SK-N-SH (cell line): ENCODE measurements around the gene C17orf100. TPM values are rescaled to one million over a fixed set of nuclear protein-coding genes. Genes with fewer than 3 reads are reported as not detected.
"Not testable (repeated sequence)": the region's sequence is repeated elsewhere in the genome, so short reads cannot be mapped to it uniquely, and the experiment has no call there.

Experiments used
- CTCF ChIA-PET: fragments of 300-600, 350-600 bp; formaldehyde crosslinking; extraction: SDS; loops from one replicate; lab custom pipeline; 2021; lab: Yijun Ruan, JAX
- POLR2A ChIA-PET: fragments of 350-600 bp; sonication (Branson Sonifier 250); formaldehyde crosslinking; extraction: SDS; loops from one replicate; lab custom pipeline; 2020; ENCODE audit warnings: antibody characterized with exemption, inconsistent platforms; lab: Yijun Ruan, JAX
- DNase-seq: peaks from one replicate; pipeline ENCODE4 v3.0.0; 2012
- H2AFZ ChIP-seq: fragments of 200-600 bp; sonication (generic); 2 replicates; pipeline ENCODE4 v1.8.1; 2016; ENCODE audit warnings: antibody characterized with exemption, mild to moderate bottlenecking, low read depth
- H3F3A ChIP-seq: fragments of 200-600 bp; sonication (generic); replicated peaks from 2 replicates; pipeline ENCODE3; 2016; ENCODE audit warnings: antibody characterized with exemption, mild to moderate bottlenecking; ENCODE audit not compliant: insufficient read depth
- H3K27ac ChIP-seq, 2 experiments: fragments of 200-500 bp in 1 of 2; fragments of 200-600 bp in 1 of 2; sonication (Bioruptor generic) in 1 of 2; sonication (generic), shearing (Covaris generic) in 1 of 2; 2 replicates each; pipeline versions ENCODE4 v1.5.1 to v1.6.1; 2014 to 2016; ENCODE audit warnings: low read depth in 2 of 2, inconsistent platforms in 1 of 2, low read length in 1 of 2, mild to moderate bottlenecking in 1 of 2, mixed read lengths in 1 of 2
- H3K27me3 ChIP-seq: fragments of 200-600 bp; sonication (generic), shearing (Covaris generic); 2 replicates; pipeline ENCODE4 v1.6.1; 2016; ENCODE audit warnings: mixed run types; ENCODE audit not compliant: insufficient read depth
- H3K36me3 ChIP-seq, 2 experiments: fragments of 200-500 bp in 1 of 2; fragments of 200-600 bp in 1 of 2; sonication (Bioruptor generic) in 1 of 2; sonication (generic) in 1 of 2; replicated peaks in 1 of 2; 2 replicates each; pipeline versions ENCODE3 to v1.5.1; 2014 to 2016; ENCODE audit warnings: low read length in 1 of 2, mild to moderate bottlenecking in 1 of 2; ENCODE audit not compliant: insufficient read depth in 2 of 2, control insufficient read depth in 1 of 2
- H3K4me1 ChIP-seq, 2 experiments: fragments of 200-500 bp in 1 of 2; fragments of 200-600 bp in 1 of 2; sonication (Bioruptor generic) in 1 of 2; sonication (generic), shearing (Covaris generic) in 1 of 2; 2 replicates each; pipeline versions ENCODE4 v1.5.1 to v1.6.1; 2014 to 2016; ENCODE audit warnings: low read depth in 1 of 2, low read length in 1 of 2, mixed run types in 1 of 2; ENCODE audit not compliant: insufficient read depth in 2 of 2, control insufficient read depth in 1 of 2
- H3K4me2 ChIP-seq: fragments of 200-600 bp; sonication (generic), shearing (Covaris generic); 2 replicates; pipeline ENCODE4 v1.6.1; 2017; ENCODE audit warnings: mixed run types
- H3K4me3 ChIP-seq, 2 experiments: fragments of 200-500 bp in 1 of 2; fragments of 200-600 bp in 1 of 2; sonication (Bioruptor generic) in 1 of 2; sonication (generic), shearing (Covaris generic) in 1 of 2; 2 replicates each; pipeline versions ENCODE4 v1.5.1 to v1.8.1; 2014 to 2016; ENCODE audit warnings: low read depth in 2 of 2, inconsistent platforms in 1 of 2, low read length in 1 of 2, mild to moderate bottlenecking in 1 of 2, mixed read lengths in 1 of 2, moderate library complexity in 1 of 2
- H3K79me2 ChIP-seq: fragments of 200-600 bp; sonication (generic); 2 replicates; pipeline ENCODE4 v1.8.1; 2017; ENCODE audit warnings: mild to moderate bottlenecking; ENCODE audit not compliant: insufficient read depth
- H3K9ac ChIP-seq: fragments of 200-600 bp; sonication (generic); 2 replicates; pipeline ENCODE4 v1.6.1; 2017; ENCODE audit warnings: mixed run types
- H3K9me2 ChIP-seq: fragments of 200-600 bp; sonication (generic); 2 replicates; pipeline ENCODE4 v1.6.1; 2017; ENCODE audit warnings: mixed run types
- H3K9me3 ChIP-seq: fragments of 200-600 bp; sonication (generic); 2 replicates; pipeline ENCODE4 v1.6.1; 2017; ENCODE audit warnings: mixed run types, mild to moderate bottlenecking, moderate library complexity
- H4K20me1 ChIP-seq: fragments of 200-600 bp; sonication (generic); 2 replicates; pipeline ENCODE4 v1.6.1; 2017; ENCODE audit warnings: mild to moderate bottlenecking, mixed run types; ENCODE audit not compliant: insufficient read depth
- ELF1 ChIP-seq: IDR thresholded peaks from 2 replicates; pipeline ENCODE4 v1.4.0; 2012
- FOSL2 ChIP-seq: IDR thresholded peaks from 2 replicates; pipeline ENCODE4 v1.4.0; 2012; ENCODE audit warnings: low read depth, mild to moderate bottlenecking, moderate library complexity, borderline replicate concordance
- GABPA ChIP-seq: IDR thresholded peaks from 2 replicates; pipeline ENCODE4 v1.4.0; 2012; ENCODE audit warnings: low read depth, mild to moderate bottlenecking
- MEF2A ChIP-seq: IDR thresholded peaks from 2 replicates; pipeline ENCODE4 v1.4.0; 2012; ENCODE audit warnings: low read depth, borderline replicate concordance
- NFIC ChIP-seq: IDR thresholded peaks from 2 replicates; pipeline ENCODE4 v1.4.0; 2012; ENCODE audit warnings: borderline replicate concordance
- NRF1 ChIP-seq: IDR thresholded peaks from 2 replicates; pipeline ENCODE4 v1.6.1; 2012; ENCODE audit warnings: low read depth, mild to moderate bottlenecking, low read length
- RAD21 ChIP-seq: IDR thresholded peaks from 2 replicates; pipeline ENCODE4 v1.6.1; 2012; ENCODE audit warnings: mild to moderate bottlenecking, low read length
- RFX5 ChIP-seq: IDR thresholded peaks from 2 replicates; pipeline ENCODE4 v1.6.1; 2012; ENCODE audit warnings: mild to moderate bottlenecking, improper control_type of control experiment, low read length
- TEAD4 ChIP-seq: IDR thresholded peaks from 2 replicates; pipeline ENCODE4 v1.4.0; 2012; ENCODE audit warnings: mild to moderate bottlenecking, borderline replicate concordance; ENCODE audit not compliant: insufficient read depth
- YY1 ChIP-seq: IDR thresholded peaks from 2 replicates; pipeline ENCODE4 v1.4.0; 2012; ENCODE audit warnings: low read depth, mild to moderate bottlenecking
- WGBS: methylation state at CpG from one replicate; pipeline ENCODE4 v1.1.6; 2017; ENCODE audit warnings: low lambda C conversion rate; 5-methylcytosine and 5-hydroxymethylcytosine counted together
- polyA plus RNA-seq, 3 experiments: library from polyadenylated mRNA; depleted of rRNA; stranded (reverse); fragments of >200 nt; gene quantifications; 2 replicates each; pipeline ENCODE4 v1.2.3, GENCODE V29; 2012
- TF ChIP-seq, protein P1 (sequence below): fragments of 150-350 bp; IDR thresholded peaks from 2 replicates; pipeline ENCODE4 v1.6.1; 2016; ENCODE audit warnings: mild to moderate bottlenecking, low read depth, low read length
- TF ChIP-seq, protein P2 (sequence below): IDR thresholded peaks from 2 replicates; pipeline ENCODE4 v1.4.0; 2012; ENCODE audit warnings: low read depth, borderline replicate concordance
- TF ChIP-seq, protein P3 (sequence below): IDR thresholded peaks from 2 replicates; pipeline ENCODE4 v1.4.0; 2012; ENCODE audit warnings: low read depth

C17orf100 gene
- polyA plus RNA-seq, 1 of the 3 experiments (the other 2 are of a cell fraction): 2.6 TPM

DNA sequence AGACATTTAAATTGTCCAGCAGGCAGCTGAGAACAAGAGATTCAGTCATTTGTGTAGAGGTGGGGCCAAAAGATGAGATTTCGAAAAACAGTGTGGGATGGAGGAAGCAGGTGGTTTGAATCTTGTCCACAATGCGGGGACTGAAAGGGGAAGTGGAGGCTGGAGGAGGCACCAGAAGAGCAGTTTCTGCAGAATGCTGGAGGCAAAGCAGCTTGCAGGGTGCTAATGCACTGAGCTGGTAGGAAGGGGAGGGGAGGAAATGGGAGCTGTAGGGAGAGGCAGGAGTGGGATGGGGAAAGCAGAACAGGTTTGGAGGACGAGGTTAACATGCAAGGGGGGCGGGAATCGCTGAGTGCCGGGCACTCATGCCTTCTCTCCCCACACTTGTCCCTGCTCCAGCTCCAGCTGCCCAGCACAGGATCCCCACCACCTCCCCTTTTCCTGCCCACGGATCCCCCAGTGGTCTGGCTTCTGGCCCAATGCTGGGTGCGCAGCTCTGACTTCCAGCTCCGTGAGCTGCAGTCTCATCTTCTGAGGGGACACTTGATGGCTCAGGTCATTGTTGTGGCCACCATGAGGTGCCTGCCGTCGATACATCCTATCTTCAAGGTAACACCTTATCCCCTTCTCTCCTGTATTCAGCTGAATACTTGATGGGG is 9.4 kb downstream of the C17orf100 start (continued):
- TF ChIP-seq, protein P1, sequence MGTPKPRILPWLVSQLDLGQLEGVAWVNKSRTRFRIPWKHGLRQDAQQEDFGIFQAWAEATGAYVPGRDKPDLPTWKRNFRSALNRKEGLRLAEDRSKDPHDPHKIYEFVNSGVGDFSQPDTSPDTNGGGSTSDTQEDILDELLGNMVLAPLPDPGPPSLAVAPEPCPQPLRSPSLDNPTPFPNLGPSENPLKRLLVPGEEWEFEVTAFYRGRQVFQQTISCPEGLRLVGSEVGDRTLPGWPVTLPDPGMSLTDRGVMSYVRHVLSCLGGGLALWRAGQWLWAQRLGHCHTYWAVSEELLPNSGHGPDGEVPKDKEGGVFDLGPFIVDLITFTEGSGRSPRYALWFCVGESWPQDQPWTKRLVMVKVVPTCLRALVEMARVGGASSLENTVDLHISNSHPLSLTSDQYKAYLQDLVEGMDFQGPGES: no peak
- TF ChIP-seq YY1: no peak
- no peak for TF ChIP-seq RAD21
- TF ChIP-seq MEF2A: no peak
- TF ChIP-seq RFX5: no peak
- no peak for TF ChIP-seq TEAD4
- TF ChIP-seq FOSL2: no peak
- TF ChIP-seq, protein P2, sequence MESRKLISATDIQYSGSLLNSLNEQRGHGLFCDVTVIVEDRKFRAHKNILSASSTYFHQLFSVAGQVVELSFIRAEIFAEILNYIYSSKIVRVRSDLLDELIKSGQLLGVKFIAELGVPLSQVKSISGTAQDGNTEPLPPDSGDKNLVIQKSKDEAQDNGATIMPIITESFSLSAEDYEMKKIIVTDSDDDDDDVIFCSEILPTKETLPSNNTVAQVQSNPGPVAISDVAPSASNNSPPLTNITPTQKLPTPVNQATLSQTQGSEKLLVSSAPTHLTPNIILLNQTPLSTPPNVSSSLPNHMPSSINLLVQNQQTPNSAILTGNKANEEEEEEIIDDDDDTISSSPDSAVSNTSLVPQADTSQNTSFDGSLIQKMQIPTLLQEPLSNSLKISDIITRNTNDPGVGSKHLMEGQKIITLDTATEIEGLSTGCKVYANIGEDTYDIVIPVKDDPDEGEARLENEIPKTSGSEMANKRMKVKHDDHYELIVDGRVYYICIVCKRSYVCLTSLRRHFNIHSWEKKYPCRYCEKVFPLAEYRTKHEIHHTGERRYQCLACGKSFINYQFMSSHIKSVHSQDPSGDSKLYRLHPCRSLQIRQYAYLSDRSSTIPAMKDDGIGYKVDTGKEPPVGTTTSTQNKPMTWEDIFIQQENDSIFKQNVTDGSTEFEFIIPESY: no peak

DNA sequence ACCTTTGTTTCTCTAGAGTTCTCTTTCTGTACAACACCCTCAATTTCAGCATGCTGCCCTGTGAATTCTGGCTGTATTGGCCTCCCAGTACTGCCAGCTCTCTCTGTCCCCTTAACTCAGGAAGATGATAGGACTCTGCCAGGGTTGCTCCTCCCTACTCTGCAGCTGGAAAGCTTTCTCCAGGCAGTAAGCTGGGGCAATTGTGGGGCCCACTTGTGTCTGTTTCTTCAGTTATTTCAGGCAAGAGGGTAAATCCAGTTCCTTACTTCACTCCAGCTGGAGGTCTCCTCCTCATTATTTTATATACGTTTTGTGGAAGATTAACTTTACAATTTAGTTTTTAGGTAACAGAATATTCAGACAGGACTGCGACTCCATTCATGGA is 9.9 kb downstream of the C17orf100 start:
- H4K20me1 ChIP-seq: no peaks in the 10 kb centered on the region
- H3K27me3 ChIP-seq: peaks cover 7% of the 10 kb centered on the region; the same call in 1 of the 2 replicates
- H3K9me2 ChIP-seq: no peaks in the 10 kb centered on the region
- DNase-seq: no peak
- POLR2A ChIA-PET: no interaction called here
- H3K9ac ChIP-seq: no peak overlapping the region
- H3F3A ChIP-seq: no peaks in the 10 kb centered on the region
- TF ChIP-seq ELF1 (no peak), NFIC (no peak), YY1 (no peak), GABPA (no peak), NRF1 (no peak)
- TF ChIP-seq, protein P2: no peak
- TF ChIP-seq, protein P1: no peak
- TF ChIP-seq, protein P3, sequence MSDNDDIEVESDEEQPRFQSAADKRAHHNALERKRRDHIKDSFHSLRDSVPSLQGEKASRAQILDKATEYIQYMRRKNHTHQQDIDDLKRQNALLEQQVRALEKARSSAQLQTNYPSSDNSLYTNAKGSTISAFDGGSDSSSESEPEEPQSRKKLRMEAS: no peak
- no peaks in the 10 kb centered on the region for H3K36me3 ChIP-seq
- H3K4me1 ChIP-seq: no peaks in the 10 kb centered on the region; a peak in 1 of 4 replicates
- CTCF ChIA-PET: no interaction called here
- no peaks in the 10 kb centered on the region for H3K9me3 ChIP-seq
- H3K27ac ChIP-seq: no peak overlapping the region
- no peak overlapping the region for H3K4me2 ChIP-seq
- no peak overlapping the region for H2AFZ ChIP-seq
- no peak overlapping the region for H3K4me3 ChIP-seq
- WGBS: 10% methylated on average over 2 of the region's 2 CpGs
- H3K79me2 ChIP-seq: no peaks in the 10 kb centered on the region

DNA sequence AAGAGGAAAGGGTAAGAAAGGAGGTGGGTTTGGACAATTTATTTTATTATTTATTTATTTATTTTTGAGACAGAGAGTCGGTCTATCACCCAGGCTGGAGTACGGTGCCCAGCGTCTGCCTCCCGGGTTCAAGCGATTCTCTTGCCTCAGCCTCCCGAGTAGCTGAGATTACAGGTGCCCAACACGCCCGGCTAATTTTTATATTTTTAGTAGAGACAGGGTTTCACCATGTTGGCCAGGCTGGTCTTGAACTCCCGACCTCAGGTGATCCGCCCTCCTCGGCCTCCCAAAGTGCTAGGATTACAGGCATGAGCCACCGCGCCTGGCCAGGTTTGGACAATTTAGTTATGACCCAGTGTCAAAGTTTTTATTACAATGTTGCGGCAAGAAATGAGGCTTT is 11.6 kb downstream of the C17orf100 start:
- H3K36me3 ChIP-seq, H3K4me3 ChIP-seq, H3F3A ChIP-seq, H3K9ac ChIP-seq, H2AFZ ChIP-seq, H3K79me2 ChIP-seq, DNase-seq, H3K4me2 ChIP-seq, H3K4me1 ChIP-seq, H3K27ac ChIP-seq, POLR2A ChIA-PET, CTCF ChIA-PET, H4K20me1 ChIP-seq, H3K9me2 ChIP-seq, H3K9me3 ChIP-seq: not testable (repeated sequence)
- peaks cover 20% of the 10 kb centered on the region; the same call in 1 of the 2 replicates for H3K27me3 ChIP-seq
- 46% methylated on average over 14 of the region's 14 CpGs for WGBS
